HK-2 (cell line): ENCODE measurements around the gene PLD3.

Source experiments
- DNase-seq: peaks from one replicate; pipeline ENCODE4 v3.0.0-alpha.2; 2018; ENCODE audit not compliant: unreplicated experiment

Gene PLD3, protein sequence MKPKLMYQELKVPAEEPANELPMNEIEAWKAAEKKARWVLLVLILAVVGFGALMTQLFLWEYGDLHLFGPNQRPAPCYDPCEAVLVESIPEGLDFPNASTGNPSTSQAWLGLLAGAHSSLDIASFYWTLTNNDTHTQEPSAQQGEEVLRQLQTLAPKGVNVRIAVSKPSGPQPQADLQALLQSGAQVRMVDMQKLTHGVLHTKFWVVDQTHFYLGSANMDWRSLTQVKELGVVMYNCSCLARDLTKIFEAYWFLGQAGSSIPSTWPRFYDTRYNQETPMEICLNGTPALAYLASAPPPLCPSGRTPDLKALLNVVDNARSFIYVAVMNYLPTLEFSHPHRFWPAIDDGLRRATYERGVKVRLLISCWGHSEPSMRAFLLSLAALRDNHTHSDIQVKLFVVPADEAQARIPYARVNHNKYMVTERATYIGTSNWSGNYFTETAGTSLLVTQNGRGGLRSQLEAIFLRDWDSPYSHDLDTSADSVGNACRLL

DNA sequence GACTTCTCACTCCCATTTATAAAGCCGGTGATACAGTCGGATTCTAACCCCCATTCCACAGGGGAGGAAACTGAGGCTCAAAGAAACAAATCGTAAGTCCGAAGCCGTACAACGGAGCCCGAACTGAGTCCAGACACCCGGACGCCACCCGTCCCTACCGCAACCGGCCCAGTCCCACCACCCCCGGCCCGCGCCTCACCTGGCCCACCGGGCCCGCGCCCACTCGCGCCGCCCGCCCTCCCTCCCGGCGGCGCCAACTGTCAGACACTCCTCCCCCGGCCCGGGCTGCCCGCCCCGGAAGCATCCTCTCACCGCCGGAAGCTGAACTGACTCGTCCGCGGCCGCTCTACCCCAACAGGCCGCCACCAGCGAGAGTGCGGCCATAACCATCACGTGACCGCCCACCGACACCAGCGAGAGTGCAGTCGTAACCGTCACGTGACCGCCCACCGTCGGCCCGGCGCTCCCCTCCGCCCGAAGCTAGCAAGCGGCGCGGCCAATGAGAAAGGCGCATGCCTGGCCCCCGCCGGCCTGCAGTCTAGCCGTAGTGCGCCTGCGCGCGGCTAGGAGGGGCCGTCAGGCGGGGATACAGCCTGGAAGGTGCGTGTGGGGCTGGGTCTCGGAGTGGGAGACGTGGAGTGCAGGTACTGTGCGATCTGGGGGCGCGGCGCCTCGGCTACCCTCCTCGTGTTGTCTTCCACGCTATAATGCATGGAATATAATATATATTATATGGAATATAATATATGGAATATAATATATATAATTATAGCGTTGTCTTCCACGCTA lies at the start of gene PLD3, which contains the start of gene C19orf47:
Gene PLD3 (plus strand): TSS at position 571 of the 789 bp plus-strand sequence. CDS start 17,789 bp downstream, outside the sequence.
Gene C19orf47 (minus strand): TSS at position 273 of the 789 bp plus-strand sequence. CDS start 6,540 bp downstream, outside the sequence.
- peak; percentile 99 for DNase-seq

DNA sequence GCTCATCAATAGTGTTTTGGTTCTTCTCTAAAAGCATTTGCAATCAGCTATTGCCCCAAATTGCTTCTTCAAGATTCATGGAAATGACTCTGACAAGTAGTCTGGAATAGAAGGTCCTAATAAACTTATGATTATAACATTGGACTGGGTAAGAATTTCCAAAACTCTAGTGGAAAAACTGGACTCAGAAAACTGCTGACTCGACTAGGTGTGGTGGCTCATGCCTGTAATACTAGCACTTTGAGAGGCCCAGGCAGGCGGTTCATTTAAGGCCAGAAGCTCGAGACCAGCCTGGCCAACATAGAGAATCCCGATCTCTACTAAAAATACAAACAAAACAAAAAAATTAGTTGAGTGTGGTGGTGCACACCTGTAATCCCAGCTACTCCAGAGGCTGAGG lies 47.8 kb upstream of the PLD3 start:
- no peak for DNase-seq

DNA sequence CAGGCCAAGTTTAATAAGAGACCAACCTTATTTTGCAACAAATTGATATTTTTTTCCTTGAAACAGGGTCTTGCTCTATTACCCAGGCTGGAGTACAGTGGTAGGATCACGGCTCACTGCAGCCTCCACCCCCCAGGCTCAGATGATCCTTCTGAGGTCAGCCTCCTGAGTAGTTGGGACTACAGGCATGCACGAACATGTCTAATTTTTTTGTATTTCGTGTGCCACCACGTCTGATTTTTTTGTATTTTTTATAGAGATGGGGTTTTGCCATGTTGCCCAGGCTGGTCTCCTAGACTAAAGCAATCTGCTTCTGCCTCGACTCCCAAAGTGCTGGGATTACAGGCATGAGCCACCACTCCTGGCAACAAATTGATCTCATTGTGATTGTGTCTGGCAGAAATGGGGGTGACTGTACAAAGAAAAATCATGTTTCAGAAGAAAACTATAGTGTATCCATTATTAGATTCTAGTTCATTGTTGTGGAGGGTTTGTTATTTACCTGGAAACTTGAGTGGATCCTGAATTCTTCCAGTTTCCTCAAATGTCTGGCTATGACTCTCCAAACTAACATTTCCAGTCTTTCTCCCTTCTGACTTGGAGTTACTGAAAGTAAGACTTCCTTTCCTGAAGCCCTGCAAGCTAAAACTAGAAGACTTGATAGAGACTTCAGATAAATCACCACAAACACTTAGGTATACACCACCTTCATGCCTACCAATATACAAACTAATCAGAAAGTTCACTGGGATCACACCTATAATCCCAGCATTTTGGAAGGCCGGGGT lies 46.1 kb upstream of the PLD3 start:
- no peak for DNase-seq

DNA sequence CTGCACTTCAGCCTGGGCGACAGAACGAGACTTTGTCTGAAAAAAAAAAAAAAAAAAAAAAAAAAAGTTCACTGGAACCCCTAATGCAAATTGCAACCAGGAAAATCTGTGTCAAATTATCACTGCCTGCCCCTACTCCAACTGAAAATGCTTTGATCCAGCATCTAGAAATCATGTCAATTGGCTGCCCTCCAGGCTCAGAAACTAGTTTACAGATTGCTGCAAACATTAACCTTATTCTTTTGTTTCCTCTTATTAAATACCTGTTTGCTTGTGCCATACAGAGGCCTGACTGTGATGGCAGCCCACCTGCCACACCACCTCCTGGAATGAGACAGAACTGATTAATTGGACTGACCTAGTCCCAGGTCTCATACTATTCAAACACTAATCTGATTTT lies 44.7 kb upstream of the PLD3 start:
- no peak for DNase-seq

DNA sequence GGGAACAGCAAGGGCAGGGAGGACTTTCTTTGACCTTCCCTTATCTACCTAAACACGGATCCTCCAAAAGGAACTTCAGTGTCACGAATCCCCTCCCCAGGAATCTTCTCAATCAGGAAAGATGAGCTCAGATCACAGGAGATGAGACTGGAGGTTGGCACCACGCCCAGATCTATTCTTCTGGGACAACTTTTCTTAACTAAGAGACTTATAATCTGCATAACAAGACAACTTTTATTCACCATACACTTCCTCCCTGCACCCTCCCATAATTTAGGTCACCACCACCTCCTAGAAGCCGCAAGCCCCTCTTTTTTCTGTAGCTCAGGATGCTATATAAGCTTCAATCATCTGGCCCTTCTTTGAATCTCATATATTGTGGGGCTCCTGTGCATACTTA lies 44.2 kb upstream of the PLD3 start:
- DNase-seq = no peak

DNA sequence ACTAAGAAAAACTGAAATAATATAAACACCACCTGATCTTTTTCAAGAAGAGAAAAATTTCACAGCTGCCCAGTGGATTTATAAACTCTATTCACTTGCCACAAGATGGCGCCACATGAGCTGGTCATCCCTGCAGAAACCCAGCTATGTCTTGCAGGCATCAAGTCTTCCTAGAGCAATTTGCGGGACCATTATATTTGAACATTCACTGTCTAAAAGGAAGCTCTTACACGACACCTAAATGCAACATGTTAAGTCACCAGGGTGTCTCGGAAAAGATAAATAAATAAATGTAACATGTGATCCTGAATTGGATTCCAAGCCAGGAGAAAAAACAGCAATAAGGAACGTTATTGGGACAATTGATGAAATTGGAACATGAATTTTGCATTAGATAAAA lies 43.1 kb upstream of the PLD3 start:
- DNase-seq = peak; percentile 64

DNA sequence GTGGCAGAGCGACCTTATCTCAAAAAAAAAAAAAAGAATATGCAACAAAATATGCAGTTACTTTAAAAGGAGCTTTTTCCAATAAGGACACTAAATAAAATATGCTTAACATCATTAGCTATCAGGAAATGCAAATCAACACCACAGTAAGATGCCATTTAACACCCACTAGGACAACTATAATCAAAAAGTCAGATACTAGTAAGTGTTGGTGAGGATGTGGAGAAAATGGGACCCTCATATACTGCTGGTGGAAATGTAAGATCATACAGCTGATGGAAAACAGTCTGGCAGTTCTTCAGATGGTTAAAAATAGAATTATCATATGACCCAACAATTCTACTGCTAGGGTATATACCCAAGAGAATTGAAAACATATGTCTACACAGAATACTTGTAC lies 38.8 kb upstream of the PLD3 start:
- no peak for DNase-seq

DNA sequence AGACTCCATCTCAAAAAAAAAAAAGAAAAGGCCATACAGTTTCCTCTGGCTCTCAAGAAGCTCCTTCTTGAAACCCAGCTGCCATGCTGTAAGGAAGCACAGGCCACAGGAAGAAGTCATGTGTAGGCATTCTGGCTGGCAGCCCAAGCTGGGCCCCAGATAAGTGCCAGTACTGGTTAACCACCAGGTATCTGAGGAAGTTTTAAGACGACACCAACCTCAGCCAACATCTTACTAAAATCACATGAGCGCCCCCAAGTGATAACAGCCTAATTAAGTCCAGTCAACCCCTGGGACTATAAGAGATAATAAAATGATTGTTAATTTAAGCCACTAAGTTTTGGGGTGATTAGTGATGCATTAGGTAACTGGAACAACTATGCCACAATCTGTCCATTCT lies 36.0 kb upstream of the PLD3 start:
- DNase-seq = no peak

DNA sequence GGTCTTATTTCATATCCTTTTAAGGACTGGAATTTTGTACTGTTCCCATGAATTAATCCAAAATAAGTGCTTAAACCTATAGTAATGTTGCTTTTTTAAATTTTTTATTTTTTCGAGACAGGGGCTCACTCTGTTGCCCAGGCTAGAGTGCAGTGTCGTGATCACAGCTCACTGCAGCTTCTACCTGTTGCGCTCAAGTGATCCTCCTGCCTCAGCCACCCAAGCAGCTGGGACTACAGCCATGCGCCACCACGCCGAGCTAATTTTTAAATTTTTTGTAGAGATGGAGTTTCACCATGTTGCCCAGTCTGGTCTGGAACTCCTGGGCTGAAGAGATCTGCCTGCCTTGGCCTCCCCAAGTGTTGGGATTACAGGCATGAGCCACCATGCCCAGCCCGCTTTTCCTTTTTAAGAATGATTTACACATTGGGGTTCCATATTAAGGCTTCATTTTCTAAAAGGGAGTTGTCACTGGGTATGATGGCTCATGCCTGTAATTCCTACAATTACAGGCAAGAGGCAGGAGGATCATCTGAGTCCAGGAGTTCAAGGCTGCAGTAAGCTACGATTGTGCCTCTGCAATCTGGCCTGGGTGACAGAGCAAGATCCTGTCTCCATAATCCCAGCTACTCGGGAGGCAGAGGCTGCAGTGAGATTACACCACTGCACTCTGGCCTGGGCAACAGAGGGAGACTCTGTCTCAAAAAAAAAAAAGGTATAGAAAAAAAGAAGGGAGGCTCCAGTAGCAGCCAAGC lies 35.1 kb upstream of the PLD3 start:
- DNase-seq = no peak

DNA sequence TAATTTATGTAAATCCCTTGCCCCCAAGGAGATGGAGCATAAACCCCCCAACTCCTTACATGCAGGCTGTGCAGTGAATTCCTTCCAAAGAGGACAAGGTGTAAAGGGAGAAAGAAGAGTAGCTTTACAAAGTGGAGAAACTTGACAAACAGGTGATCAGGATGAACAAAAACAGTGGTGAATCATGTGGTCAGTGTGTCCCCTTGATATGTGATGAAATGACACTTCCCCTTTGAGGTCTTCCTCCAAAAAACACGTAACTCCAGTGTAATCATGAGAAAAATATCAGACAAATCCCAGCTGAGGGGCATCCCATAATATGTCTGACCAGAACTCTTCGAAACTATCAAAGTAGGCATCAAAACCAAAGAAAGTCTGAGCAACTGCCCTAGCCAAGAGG lies 33.8 kb upstream of the PLD3 start:
- no peak for DNase-seq

DNA sequence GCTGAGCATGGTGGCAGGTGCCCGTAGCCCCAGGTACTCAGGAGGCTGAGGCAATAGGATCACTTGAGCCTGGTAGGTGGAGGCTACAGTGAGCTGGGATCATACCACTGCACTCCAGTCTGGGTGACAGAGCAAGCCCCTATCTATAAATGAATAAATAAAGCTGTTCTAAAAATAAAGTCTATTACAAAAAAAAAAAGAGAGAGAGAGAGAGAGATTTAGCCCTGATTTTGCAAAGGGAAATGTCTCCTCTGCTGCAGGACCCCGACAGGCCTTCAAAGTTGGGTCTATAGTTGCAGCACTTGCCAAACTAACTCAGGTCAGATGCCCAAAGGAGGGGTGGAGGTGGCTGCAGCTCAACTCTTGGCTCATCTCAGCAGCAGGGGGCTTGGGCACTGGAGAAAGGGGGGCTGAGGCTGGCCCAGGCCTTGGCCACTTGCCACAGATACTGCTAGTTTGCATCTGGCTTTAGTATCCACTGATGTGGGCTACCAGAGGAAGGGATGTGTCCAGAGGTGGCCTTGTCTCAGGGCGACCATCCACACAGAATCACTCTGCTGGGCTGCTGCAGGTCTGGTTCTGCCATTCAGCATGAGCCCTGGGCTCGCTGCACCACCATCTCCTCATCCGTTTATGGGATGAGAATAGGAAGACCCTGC lies 32.6 kb upstream of the PLD3 start:
- no peak for DNase-seq

DNA sequence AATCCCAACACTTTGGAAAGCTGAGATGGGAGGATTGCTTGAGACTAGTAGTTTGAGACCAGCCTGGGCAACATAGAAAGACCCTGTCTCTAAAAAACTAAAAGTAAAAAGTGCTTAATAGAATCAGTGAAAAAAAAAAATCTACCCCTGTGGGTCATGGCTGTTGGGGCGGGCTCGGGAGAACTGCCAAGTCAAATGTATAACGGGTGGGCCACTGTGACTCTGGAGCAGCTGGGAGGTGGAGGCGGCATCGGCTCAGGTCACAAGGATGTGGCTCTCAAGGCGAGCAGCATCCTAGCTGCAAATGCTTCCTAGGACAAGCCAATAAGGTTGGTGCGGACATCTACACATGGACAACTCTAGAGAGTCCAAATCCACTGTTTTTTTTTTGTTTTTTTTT lies 31.2 kb upstream of the PLD3 start:
- no peak for DNase-seq

DNA sequence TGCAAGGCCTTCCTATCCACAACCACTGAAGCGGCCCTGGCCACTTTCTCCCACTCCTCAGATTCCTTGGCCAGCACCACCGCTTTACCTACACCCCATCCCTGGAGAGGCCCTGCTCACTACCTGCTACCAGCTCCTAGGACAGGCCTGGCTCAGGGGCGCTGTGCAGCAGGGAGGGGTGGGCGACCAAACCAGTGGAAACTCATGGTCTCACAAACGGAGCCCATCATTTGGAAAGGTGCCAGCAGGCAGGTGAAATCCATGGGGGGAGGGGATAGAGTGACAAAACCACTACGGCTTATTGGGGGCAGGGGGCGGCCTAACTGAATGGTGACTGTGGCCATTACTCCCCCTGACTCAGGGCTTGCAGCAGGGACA lies 27.9 kb upstream of the PLD3 start:
- no peak for DNase-seq

DNA sequence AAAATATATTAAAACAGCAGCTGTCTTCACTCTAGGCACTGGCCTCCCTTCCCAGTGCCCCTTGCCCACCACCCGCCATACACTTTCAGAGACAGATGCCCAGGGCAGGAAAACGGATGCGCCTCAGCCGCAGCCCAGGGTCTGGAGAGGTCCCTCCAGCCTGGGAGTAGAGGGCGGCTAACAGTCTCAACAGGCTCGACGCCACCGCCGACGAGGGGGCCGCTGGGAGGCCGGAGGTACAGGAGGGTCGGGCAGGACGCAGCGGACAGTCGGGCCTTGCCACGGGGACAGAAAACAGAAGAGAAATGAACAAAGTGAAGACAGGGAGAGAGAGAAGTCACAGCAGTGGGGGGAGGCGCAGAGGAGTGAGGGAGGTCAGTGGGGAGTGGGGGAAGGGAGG lies 27.4 kb upstream of the PLD3 start:
- no peak for DNase-seq

DNA sequence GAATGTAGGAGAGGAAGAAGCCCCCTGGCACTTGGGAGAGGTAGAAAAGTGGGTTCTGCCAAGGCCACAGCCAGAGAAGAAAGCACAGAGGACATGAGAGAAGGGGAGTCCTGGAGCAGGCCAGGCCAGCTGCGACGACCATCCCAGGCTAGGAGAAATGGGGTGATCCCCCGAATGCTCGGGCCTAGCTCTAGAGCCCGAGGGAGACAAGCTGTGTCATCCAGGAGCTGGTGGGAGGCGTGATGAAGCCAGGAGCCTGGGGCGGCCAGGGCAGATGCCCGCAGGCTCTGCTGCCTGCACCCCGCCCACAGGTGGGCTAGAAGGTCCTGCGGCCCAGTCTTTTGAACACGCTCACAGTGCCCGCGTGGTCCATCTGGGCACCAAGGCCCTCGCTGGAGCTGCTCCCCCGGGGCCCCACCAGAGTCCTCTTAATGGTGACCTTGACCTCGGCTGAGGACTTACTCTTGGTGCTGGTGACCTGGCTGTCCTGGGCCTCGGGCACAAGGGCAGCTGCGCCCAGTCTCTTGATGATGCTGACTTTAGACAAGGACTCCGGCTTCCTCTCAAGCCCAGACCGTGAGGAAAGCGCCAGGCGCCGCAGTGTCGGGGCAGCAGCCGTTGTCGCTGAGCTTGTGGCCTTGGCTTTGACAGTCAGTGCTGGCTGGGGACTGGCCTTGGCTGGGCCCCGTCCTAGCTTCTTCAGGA lies 26.8 kb upstream of the PLD3 start:
- no peak for DNase-seq

DNA sequence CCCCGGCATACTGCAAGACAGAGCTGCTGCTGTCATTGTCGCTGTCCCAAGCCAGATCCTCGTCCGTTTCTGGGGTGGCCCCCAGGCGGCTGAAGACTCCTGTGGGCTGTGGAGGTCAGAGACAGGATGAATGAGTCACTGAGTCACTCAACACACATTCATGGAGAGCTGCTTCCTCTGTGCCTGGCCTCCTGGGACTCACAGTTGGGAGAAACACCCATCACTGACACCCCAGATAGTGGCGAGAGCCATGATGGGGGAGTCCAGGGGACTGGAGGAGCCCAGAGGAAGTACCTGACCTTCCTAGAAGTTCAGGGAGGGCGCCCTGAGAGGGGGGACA lies 26.3 kb upstream of the PLD3 start:
- no peak for DNase-seq

DNA sequence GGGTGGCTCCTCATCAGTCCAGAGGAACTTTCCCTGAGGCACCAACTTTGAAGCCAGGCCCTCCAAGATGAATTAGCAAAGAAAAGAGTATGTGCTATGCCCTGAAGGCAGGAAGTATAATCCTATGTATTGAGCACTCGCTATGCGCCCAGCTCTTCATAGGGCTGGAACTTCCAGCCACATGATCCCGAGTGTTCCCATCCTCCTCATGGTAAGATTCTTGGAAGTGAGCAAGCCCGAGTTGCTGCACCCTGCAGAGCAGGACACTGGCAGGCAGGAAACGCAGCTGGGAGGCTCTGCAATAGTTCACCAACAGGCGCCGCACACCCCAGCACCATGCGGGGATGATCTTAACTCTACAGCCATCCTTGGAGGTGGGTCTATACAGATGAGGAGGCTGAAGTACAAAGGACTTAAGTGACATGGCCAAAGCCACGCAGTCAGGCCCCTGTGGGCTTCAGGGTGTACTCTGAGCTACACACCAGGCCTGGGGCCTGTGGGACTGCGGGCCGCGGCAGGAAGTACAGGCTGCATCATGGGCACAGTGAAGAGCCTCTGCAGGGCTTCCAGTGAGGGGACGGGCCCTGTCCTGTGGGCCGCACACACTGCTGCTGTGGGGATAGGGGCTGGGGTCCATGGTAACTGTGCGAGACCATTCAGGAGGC lies 25.4 kb upstream of the PLD3 start:
- no peak for DNase-seq

DNA sequence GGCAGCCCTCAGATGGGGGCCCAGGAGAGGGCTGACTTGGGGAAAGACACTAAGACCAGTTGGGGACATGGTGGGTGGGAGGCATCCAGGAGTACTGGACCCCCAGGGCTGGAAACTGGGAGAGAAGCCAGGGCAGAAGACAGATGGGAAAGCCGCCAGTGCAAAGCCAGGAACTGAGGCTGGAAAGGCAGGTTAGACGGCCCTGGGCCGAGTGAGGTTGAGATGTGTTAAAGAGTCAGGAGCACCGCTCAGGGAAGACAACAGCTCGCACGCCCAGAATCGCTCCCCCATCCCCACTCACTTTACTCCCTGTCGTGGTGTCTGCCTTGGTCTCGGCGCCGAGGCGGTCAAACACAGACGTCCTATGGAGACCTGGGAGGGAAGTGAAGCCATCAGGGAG lies 24.8 kb upstream of the PLD3 start:
- DNase-seq = no peak

DNA sequence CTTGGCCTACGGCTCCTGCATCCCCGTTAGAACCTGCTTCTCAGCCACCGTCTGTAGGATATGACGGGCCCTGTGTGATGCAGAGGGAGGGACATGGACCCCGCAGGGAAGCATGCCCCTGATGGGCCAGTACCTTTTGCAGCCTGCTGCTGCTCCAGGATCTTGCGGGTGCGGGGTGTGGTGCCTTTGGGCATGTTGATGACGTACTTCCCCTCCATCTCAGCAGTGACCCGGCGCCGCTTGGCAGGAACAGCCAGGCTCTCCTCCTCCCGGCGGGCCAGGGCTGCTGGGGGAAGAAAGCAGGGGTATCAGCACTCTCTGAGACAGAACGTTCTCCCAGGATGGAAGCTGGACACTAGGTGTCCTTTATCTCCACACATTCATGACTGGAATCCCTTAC lies 22.3 kb upstream of the PLD3 start:
- DNase-seq = no peak

DNA sequence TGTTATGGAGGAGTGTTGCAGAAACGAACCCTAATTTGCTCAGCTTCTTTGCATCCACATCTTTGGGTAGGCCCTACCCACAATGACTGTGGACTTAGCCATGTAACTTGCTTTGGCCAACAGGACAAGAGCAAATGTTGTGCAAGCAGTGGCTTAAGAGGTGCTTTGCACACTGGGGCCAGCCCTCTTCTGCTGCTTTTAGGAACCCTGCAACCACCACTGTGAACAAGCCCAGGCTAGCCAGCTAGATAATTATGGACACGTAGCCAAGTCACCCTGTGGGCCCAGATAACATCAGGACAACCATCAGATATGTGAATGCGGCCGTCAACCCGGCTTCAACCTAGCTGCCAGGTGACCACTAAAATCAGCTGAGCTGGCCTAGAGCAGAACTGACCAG lies 17.4 kb upstream of the PLD3 start:
- no peak for DNase-seq
